ENCODE data around the gene SPHKAP.
"Not testable (repeated sequence)": the region's sequence is repeated elsewhere in the genome, so short reads cannot be mapped to it uniquely, and the experiment has no call there.

GRCh38 chr2:228076695-228077094 is 104.8 kb downstream of the SPHKAP start:
- TF ChIP-seq CTCF (IDR thresholded peaks at IDR 0.05; ENCODE audit: extremely low read depth in 1 of 2, insufficient read depth in 1 of 2, low read depth in 1 of 2, low read length in 2 of 2); EZH2 (IDR thresholded peaks at IDR 0.05; ENCODE audit: borderline replicate concordance, low read depth, low read length, severe bottlenecking): not testable (repeated sequence)

Measured in endothelial cell of umbilical vein (primary cell).